B cell (primary cell): ENCODE data around the gene BCO1. TPM values are rescaled to one million over a fixed set of nuclear protein-coding genes. Genes with fewer than 3 reads are reported as not detected.

Experiments
- ATAC-seq: fragments of 200-7000 bp; cut with Tn5 transposase; one replicate; pipeline ENCODE4 v1.10.0; 2021; ENCODE audit warnings: low read depth, mild to moderate bottlenecking, moderate number of reproducible peaks, moderate library complexity
- CTCF ChIA-PET: fragments of 350-600 bp; sonication (Branson Sonifier 250); formaldehyde crosslinking; loops from one replicate; lab custom pipeline; 2021; ENCODE audit warnings: antibody characterized with exemption, inconsistent platforms; lab: Charles Lee
- POLR2A ChIA-PET: fragments of 350-600 bp; sonication (Branson Sonifier 250); formaldehyde crosslinking; loops from one replicate; lab custom pipeline; 2021; ENCODE audit warnings: antibody characterized with exemption; lab: Charles Lee
- DNase-seq: peaks from one replicate; pipeline ENCODE4 v3.0.0; 2013
- H2AFZ ChIP-seq: 2 replicates; pipeline ENCODE4 v1.6.1; 2012; ENCODE audit warnings: mild to moderate bottlenecking, low read depth, low read length; ENCODE audit not compliant: insufficient read depth, poor library complexity, severe bottlenecking
- H3K27ac ChIP-seq, 2 donors: 1 replicate in 1 of 2; 2 replicates in 1 of 2; pipeline ENCODE4 v1.5.1; 2012 to 2013; ENCODE audit warnings: low read length in 2 of 2, mild to moderate bottlenecking in 2 of 2, moderate library complexity in 1 of 2
- H3K27me3 ChIP-seq, 4 experiments: fragments of 200-600 bp in 1 of 4; sonication (generic) in 1 of 4; replicated peaks in 1 of 4; 1 replicate in 2 of 4; 2 replicates in 2 of 4; pipeline versions ENCODE4 v1.6.1 to v1.7.0; 2013 to 2016; ENCODE audit warnings: low read length in 3 of 4, mild to moderate bottlenecking in 2 of 4, mixed read lengths in 1 of 4, moderate library complexity in 1 of 4; ENCODE audit not compliant: insufficient read depth in 4 of 4, control insufficient read depth in 3 of 4; ENCODE audit errors: control extremely low read depth in 1 of 4
- H3K36me3 ChIP-seq, 2 experiments: replicated peaks in 1 of 2; 1 replicate in 1 of 2; 2 replicates in 1 of 2; pipeline versions ENCODE4 v1.6.1 to v1.7.1; 2013; ENCODE audit warnings: low read length in 1 of 2; ENCODE audit not compliant: insufficient read depth in 2 of 2, control insufficient read depth in 1 of 2; ENCODE audit errors: control extremely low read depth in 1 of 2, extremely low read depth in 1 of 2
- H3K4me1 ChIP-seq, 2 donors: fragments of 200-600 bp in 1 of 2; sonication (generic) in 1 of 2; 1 replicate in 1 of 2; 2 replicates in 1 of 2; pipeline versions ENCODE4 v1.5.1 to v1.6.1; 2013 to 2017; ENCODE audit warnings: low read length in 2 of 2; ENCODE audit not compliant: control insufficient read depth in 2 of 2, insufficient read depth in 2 of 2
- H3K4me2 ChIP-seq: replicated peaks from 2 replicates; pipeline ENCODE3; 2012; ENCODE audit warnings: mild to moderate bottlenecking, low read depth, low read length; ENCODE audit not compliant: poor library complexity, severe bottlenecking
- H3K4me3 ChIP-seq, 5 experiments: fragments of 200-600 bp in 1 of 5; sonication (generic) in 1 of 5; 1 replicate in 3 of 5; 2 replicates in 2 of 5; pipeline versions ENCODE4 v1.5.1 to v1.7.0; 2011 to 2016; ENCODE audit warnings: low read length in 4 of 5, mild to moderate bottlenecking in 4 of 5, low read depth in 2 of 5, control low read depth in 1 of 5, moderate library complexity in 1 of 5; ENCODE audit not compliant: insufficient read depth in 1 of 5; ENCODE audit errors: control extremely low read depth in 1 of 5, extremely low read depth in 1 of 5
- H3K79me2 ChIP-seq: fragments of 200-600 bp; sonication (generic); one replicate; pipeline ENCODE4 v1.6.0; 2016; ENCODE audit warnings: low read length; ENCODE audit not compliant: control insufficient read depth, insufficient read depth
- H3K9ac ChIP-seq: fragments of 200-600 bp; sonication (generic); 2 replicates; pipeline ENCODE4 v1.6.1; 2017; ENCODE audit warnings: mild to moderate bottlenecking, low read length, moderate library complexity
- H3K9me3 ChIP-seq, 3 donors: one replicate each; pipeline versions ENCODE4 v1.6.1 to v1.7.1; 2013; ENCODE audit warnings: low read length in 2 of 3; ENCODE audit not compliant: control insufficient read depth in 2 of 3, insufficient read depth in 1 of 3; ENCODE audit errors: control extremely low read depth in 1 of 3
- H4K20me1 ChIP-seq: 2 replicates; pipeline ENCODE4 v1.6.0; 2012; ENCODE audit warnings: mild to moderate bottlenecking, low read length; ENCODE audit not compliant: insufficient read depth, control insufficient read depth, poor library complexity, severe bottlenecking
- H3K27ac Mint-ChIP-seq: one replicate; pipeline ENCODE4 v1.8.0; 2021; ENCODE audit warnings: mixed read lengths
- H3K27me3 Mint-ChIP-seq: one replicate; pipeline ENCODE4 v1.8.0; 2021; ENCODE audit warnings: mixed read lengths
- H3K4me1 Mint-ChIP-seq: one replicate; pipeline ENCODE4 v1.8.0; 2021; ENCODE audit warnings: mixed read lengths
- H3K4me3 Mint-ChIP-seq: one replicate; pipeline ENCODE4 v1.8.0; 2021; ENCODE audit warnings: mixed read lengths
- H3K9me3 Mint-ChIP-seq: one replicate; pipeline ENCODE4 v1.8.0; 2022; ENCODE audit warnings: mixed read lengths; ENCODE audit not compliant: insufficient read depth
- EZH2 ChIP-seq: IDR thresholded peaks from 2 replicates; pipeline ENCODE4 v1.6.1; 2012; ENCODE audit warnings: borderline replicate concordance, low read depth, mild to moderate bottlenecking, moderate library complexity, low read length; ENCODE audit not compliant: insufficient read depth, poor library complexity, severe bottlenecking
- WGBS: methylation state at CpG from one replicate; pipeline ENCODE4 v1.1.5; 2013; ENCODE audit warnings: missing lambda C conversion rate; ENCODE audit not compliant: insufficient coverage; 5-methylcytosine and 5-hydroxymethylcytosine counted together
- intact Hi-C: fragments of 100-400 bp; cut with micrococcal nuclease; formaldehyde crosslinking; loops from one replicate; pipeline ENCODE4 v1.10.0; 2022
- polyA plus RNA-seq: library from polyadenylated mRNA; depleted of rRNA; stranded (reverse); fragments of >200 nt; gene quantifications from 2 replicates; pipeline ENCODE4 v1.2.3, GENCODE V29; 2012
- total RNA-seq, 2 donors: library from RNA; stranded (reverse); fragments of 120-200 nt in 1 of 2; gene quantifications; 1 replicate in 1 of 2; 2 replicates in 1 of 2; pipeline versions ENCODE4 v1.2.3 to v1.2.4, GENCODE V29; 2013 to 2022
- TF ChIP-seq, protein P1 (sequence below): fragments of 200-600 bp; IDR thresholded peaks from one replicate; pipeline ENCODE4 v1.8.0; 2022; ENCODE audit warnings: antibody characterized with exemption, mild to moderate bottlenecking

BCO1 gene
- total and polyA plus RNA-seq, 2 donors (not counting 1 experiment from before 2014, with no cell fraction given), result not detected

DNA sequence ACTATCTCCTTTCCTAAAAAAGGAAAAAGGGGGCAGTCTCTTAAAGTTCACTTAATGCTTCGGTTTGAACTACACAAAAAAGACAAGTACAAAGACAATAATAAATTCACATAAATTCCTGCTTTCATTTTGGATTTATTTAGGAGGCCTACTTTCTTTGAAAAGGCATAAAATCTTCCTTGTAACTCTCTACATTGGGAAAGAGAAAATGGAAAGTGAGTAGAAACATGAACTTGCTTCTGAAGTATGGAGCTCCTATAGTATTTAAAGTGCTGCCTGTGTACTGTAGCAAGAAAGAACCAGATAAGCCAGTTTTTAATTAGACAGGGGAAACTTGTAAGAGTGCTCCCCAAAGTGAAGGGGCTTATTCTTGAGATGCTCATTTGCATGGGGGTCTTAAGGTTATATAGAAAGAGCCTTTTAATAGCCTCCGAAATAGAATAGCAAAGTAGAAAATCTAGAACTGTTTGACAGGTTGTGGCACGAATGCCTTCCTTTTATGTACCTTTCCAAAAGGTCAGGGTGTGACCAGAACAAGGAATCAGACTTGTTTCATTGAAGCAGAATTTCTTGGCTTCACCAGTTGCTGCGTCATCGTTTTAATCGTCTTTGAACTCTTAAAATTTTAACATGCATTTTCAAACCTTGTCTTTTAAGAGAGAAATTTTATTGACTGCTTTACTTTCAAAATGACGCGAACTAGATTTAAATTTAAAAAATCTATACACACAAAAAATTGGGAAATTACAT is 89.1 kb downstream of the BCO1 start:
- TF ChIP-seq, protein P1, sequence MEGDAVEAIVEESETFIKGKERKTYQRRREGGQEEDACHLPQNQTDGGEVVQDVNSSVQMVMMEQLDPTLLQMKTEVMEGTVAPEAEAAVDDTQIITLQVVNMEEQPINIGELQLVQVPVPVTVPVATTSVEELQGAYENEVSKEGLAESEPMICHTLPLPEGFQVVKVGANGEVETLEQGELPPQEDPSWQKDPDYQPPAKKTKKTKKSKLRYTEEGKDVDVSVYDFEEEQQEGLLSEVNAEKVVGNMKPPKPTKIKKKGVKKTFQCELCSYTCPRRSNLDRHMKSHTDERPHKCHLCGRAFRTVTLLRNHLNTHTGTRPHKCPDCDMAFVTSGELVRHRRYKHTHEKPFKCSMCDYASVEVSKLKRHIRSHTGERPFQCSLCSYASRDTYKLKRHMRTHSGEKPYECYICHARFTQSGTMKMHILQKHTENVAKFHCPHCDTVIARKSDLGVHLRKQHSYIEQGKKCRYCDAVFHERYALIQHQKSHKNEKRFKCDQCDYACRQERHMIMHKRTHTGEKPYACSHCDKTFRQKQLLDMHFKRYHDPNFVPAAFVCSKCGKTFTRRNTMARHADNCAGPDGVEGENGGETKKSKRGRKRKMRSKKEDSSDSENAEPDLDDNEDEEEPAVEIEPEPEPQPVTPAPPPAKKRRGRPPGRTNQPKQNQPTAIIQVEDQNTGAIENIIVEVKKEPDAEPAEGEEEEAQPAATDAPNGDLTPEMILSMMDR, result no peak
- no peak for TF ChIP-seq EZH2
- no peak overlapping the region for H3K27ac Mint-ChIP-seq
- Histone ChIP-seq H3K4me1 (no peaks in the 10 kb centered on the region), H3K9ac (no peak overlapping the region), H3K36me3 (peaks cover 0 to 2% of the 10 kb centered on the region in 2 experiments), H3K4me3 (no peak overlapping the region), H3K27ac (no peak overlapping the region), H3K9me3 (no peaks in the 10 kb centered on the region), H2AFZ (no peak overlapping the region), H3K27me3 (no peaks in the 10 kb centered on the region), H3K79me2 (peaks cover 23% of the 10 kb centered on the region), H3K4me2 (no peak overlapping the region), H4K20me1 (peaks cover 13% of the 10 kb centered on the region)
- 100% methylated on average over 4 of the region's 8 CpGs for whole genome bisulfite sequencing
- CTCF ChIA-PET, result interaction anchor here (1.3 kb wide), 1 partner anchor 397 kb away, joined by 3 read pairs; no protein-coding TSS in a partner anchor
- H3K9me3 Mint-ChIP-seq, result no peaks in the 10 kb centered on the region
- DNase-seq (no peak), ATAC-seq (no peak)
- H3K4me3 Mint-ChIP-seq, result no peak overlapping the region
- H3K27me3 Mint-ChIP-seq, result no peaks in the 10 kb centered on the region
- no peaks in the 10 kb centered on the region for H3K4me1 Mint-ChIP-seq
- intact Hi-C loops, result no loop called here
- POLR2A ChIA-PET, result no interaction called here

DNA sequence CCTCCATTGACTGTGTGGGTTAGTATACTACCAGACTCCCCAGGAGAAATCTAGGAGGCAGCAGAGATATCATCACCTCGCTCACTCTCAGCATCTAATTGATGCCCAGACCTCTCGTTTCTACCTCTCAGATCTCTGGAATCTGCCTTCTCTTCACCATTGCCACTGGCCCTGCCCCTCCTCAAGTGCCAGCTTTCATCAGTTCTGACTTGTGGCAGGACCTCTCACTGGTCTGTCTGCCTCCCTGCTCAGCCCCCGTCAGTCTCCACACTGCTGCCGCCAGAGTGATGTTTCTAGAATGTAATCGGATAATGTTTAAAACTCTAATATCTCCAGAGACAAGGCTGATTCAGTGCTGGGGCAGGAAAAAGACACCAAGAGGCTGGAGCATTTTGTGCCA is 91.5 kb downstream of the BCO1 start:
- H3K27ac ChIP-seq, result no peak overlapping the region
- no peaks in the 10 kb centered on the region for H3K4me1 ChIP-seq
- no peak overlapping the region for H3K4me3 Mint-ChIP-seq
- POLR2A ChIA-PET, result no interaction called here
- no peak for ATAC-seq
- no peaks in the 10 kb centered on the region for H3K4me1 Mint-ChIP-seq
- H3K9me3 ChIP-seq, result no peaks in the 10 kb centered on the region
- H2AFZ ChIP-seq, result no peak overlapping the region
- intact Hi-C loops, result no loop called here
- H3K79me2 ChIP-seq, result peaks cover 3% of the 10 kb centered on the region
- no peak overlapping the region for H3K4me3 ChIP-seq
- no peak overlapping the region for H3K9ac ChIP-seq
- no peak for DNase-seq
- no peaks in the 10 kb centered on the region for H3K27me3 ChIP-seq
- peaks cover 0 to 2% of the 10 kb centered on the region in 2 experiments for H3K36me3 ChIP-seq
- peaks cover 5% of the 10 kb centered on the region for H4K20me1 ChIP-seq
- CTCF ChIA-PET, result no interaction called here
- no peaks in the 10 kb centered on the region for H3K9me3 Mint-ChIP-seq
- no peak overlapping the region for H3K4me2 ChIP-seq
- 67% methylated on average over 3 of the region's 5 CpGs for WGBS
- H3K27ac Mint-ChIP-seq, result no peak overlapping the region
- H3K27me3 Mint-ChIP-seq, result no peaks in the 10 kb centered on the region
- TF ChIP-seq, protein P1, result no peak
- TF ChIP-seq EZH2, result no peak
